Neural cell (in vitro differentiated cells): ENCODE data around the gene DNAH8.

Experiments
- CTCF ChIP-seq: fragments of 450-650 bp; IDR thresholded peaks from 2 replicates; pipeline ENCODE4 v1.5.1; 2014; ENCODE audit warnings: antibody characterized with exemption, mild to moderate bottlenecking, moderate library complexity; ENCODE audit not compliant: poor library complexity, severe bottlenecking
- EP300 ChIP-seq: fragments of 450-650 bp; conservative IDR thresholded peaks from 2 replicates; pipeline ENCODE4 v1.6.1; 2014; ENCODE audit warnings: antibody characterized with exemption, mild to moderate bottlenecking, moderate library complexity; ENCODE audit not compliant: poor library complexity, severe bottlenecking
- EZH2 ChIP-seq: fragments of 200-600, 300-800 bp; shearing (Covaris generic), sonication (generic); IDR thresholded peaks from 2 replicates; pipeline ENCODE4 v1.6.1; 2014; ENCODE audit warnings: antibody characterized with exemption, low read length, borderline replicate concordance, mild to moderate bottlenecking; ENCODE audit not compliant: insufficient read depth, poor library complexity, severe bottlenecking
- MXI1 ChIP-seq: fragments of 450-650 bp; conservative IDR thresholded peaks from 2 replicates; pipeline ENCODE4 v1.6.1; 2014; ENCODE audit warnings: antibody characterized with exemption, mild to moderate bottlenecking; ENCODE audit not compliant: poor library complexity, severe bottlenecking
- POLR2AphosphoS5 ChIP-seq: IDR thresholded peaks from 2 replicates; pipeline ENCODE4 v1.6.1; 2012
- REST ChIP-seq: IDR thresholded peaks from 2 replicates; pipeline ENCODE4 v1.6.1; 2012; ENCODE audit warnings: borderline replicate concordance
- SMC3 ChIP-seq: fragments of 450-650 bp; conservative IDR thresholded peaks from 2 replicates; pipeline ENCODE4 v1.6.1; 2014; ENCODE audit warnings: antibody characterized with exemption, mild to moderate bottlenecking, moderate library complexity; ENCODE audit not compliant: poor library complexity
- TAF1 ChIP-seq: IDR thresholded peaks from 2 replicates; pipeline ENCODE4 v1.6.1; 2012; ENCODE audit warnings: low read depth

GRCh38 chr6:39073471-39074355 is 358.6 kb downstream of the DNAH8 start:
- TF ChIP-seq POLR2AphosphoS5 (no peak), EZH2 (no peak), CTCF (no peak), REST (no peak), EP300 (no peak), MXI1 (no peak), SMC3 (no peak), TAF1 (no peak)
